ENCODE data around the gene MSRB3. TPM values are rescaled to one million over a fixed set of nuclear protein-coding genes. Genes with fewer than 3 reads are reported as not detected.
"Not testable (repeated sequence)": the region's sequence is repeated elsewhere in the genome, so short reads cannot be mapped to it uniquely, and the experiment has no call there.

MSRB3 gene
- total RNA-seq, 4 donors from 2014 or later, result 219 to 336 (median 299) TPM

DNA sequence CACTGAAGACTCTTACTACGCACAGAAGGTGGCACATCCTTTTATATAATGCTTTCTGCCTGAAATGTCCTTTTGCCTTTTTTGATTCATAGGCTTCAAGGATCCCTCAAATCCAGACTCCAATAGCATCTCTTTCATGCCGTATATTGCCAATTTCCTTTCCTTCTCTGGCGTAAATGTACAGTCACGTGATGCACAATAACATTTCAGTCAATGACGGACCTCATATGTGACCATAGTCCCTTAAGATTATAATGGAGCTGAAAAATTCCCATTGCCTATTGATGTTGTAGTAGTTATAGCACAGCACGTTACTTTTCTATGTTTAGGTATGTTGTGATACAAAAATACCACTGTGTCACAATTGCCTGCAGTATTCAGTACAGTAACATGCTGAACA is 196.3 kb downstream of the MSRB3 start:
- H3K27me3 ChIP-seq, result no peaks in the 10 kb centered on the region
- no peaks in the 10 kb centered on the region for H3K4me1 ChIP-seq
- 87 to 92% methylated on average over 6 of the region's 6 CpGs for WGBS, 2 donors (ENCODE audit: low coverage in 1 of 2)
- H3K27ac ChIP-seq, result no peak overlapping the region
- no peak for ATAC-seq
- TF ChIP-seq POLR2AphosphoS5 (IDR thresholded peaks at IDR 0.05), result no peak
- no peak for TF ChIP-seq EP300 (IDR thresholded peaks at IDR 0.05)
- TF ChIP-seq CTCF (IDR thresholded peaks at IDR 0.05), result no peak
- TF ChIP-seq POLR2A (IDR thresholded peaks at IDR 0.05), result no peak
- H3K9me3 ChIP-seq, result no peaks in the 10 kb centered on the region
- no peak overlapping the region for H3K4me3 ChIP-seq
- H3K36me3 ChIP-seq, result no peaks in the 10 kb centered on the region

GRCh38 chr12:65477721-65478120 is 199.2 kb downstream of the MSRB3 start:
- no peak for ATAC-seq
- no peaks in the 10 kb centered on the region for H3K36me3 ChIP-seq
- TF ChIP-seq EP300 (IDR thresholded peaks at IDR 0.05) (no peak), POLR2AphosphoS5 (IDR thresholded peaks at IDR 0.05) (no peak), POLR2A (IDR thresholded peaks at IDR 0.05) (no peak), CTCF (IDR thresholded peaks at IDR 0.05) (no peak)
- no peak overlapping the region for H3K27ac ChIP-seq
- H3K9me3 ChIP-seq, result no peaks in the 10 kb centered on the region
- no peaks in the 10 kb centered on the region for H3K4me1 ChIP-seq
- no peak overlapping the region for H3K4me3 ChIP-seq
- H3K27me3 ChIP-seq, result no peaks in the 10 kb centered on the region

GRCh38 chr12:65483891-65484516 is 205.5 kb downstream of the MSRB3 start:
- ATAC-seq, H3K36me3 ChIP-seq, H3K4me1 ChIP-seq, H3K27me3 ChIP-seq, H3K4me3 ChIP-seq, H3K27ac ChIP-seq, H3K9me3 ChIP-seq: not testable (repeated sequence)
- WGBS, 2 donors (ENCODE audit: low coverage in 1 of 2), result no CpG with 5 or more reads among the region's 3 CpGs

DNA sequence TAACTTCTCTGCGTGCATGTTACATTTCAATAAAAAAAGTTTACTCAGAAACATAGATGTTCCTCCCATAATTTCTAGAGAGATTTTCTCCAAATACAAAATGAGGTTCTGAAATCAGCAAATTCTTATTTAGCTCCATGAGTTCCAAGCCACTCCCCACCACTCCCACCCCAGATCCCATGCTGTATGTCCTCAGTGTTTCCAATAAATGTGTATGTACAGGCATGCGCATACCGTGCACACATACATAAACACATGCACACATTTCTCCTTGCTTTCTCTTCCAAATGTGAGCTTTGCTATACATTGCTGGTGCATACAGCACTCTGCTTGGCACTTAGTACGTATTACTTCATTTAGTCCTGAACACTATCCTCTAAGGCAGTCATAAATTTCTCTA is 209.7 kb downstream of the MSRB3 start:
- TF ChIP-seq EP300 (IDR thresholded peaks at IDR 0.05), result no peak
- no peak for TF ChIP-seq CTCF (IDR thresholded peaks at IDR 0.05)
- TF ChIP-seq POLR2A (IDR thresholded peaks at IDR 0.05), result no peak
- TF ChIP-seq POLR2AphosphoS5 (IDR thresholded peaks at IDR 0.05), result no peak
- peaks cover 0 to 8% (median 0%) of the 10 kb centered on the region in 3 donors for H3K9me3 ChIP-seq
- no peaks in the 10 kb centered on the region for H3K27me3 ChIP-seq
- no peak overlapping the region for H3K4me3 ChIP-seq
- WGBS, 2 donors (ENCODE audit: low coverage in 1 of 2), result 84 to 88% methylated on average over 4 of the region's 4 CpGs
- no peaks in the 10 kb centered on the region for H3K36me3 ChIP-seq
- no peaks in the 10 kb centered on the region for H3K4me1 ChIP-seq
- ATAC-seq, result no peak
- no peak overlapping the region for H3K27ac ChIP-seq

DNA sequence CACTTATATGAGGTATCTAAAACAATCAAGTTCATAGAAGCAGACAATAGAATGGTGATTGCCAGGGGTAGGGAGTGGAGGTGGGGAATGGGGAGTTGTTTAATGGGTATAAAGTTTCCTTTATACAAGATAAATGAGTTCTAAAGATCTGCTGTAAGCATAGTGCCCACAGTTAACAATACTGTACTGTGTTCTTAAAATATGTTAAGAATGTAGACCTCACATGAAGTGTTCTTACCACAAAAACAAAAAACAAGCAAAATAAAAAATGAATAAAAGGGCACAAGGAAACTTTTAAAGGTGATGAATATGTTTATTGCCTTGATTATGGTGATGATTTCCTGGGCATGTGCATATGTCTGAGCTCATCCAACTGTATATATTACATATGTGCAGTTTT is 211.8 kb downstream of the MSRB3 start:
- Histone ChIP-seq H3K27ac (no peak overlapping the region), H3K4me3 (no peak overlapping the region), H3K36me3 (no peaks in the 10 kb centered on the region), H3K27me3 (no peaks in the 10 kb centered on the region), H3K9me3 (no peaks in the 10 kb centered on the region), H3K4me1 (no peaks in the 10 kb centered on the region)
- no peak for ATAC-seq
- TF ChIP-seq EP300 (IDR thresholded peaks at IDR 0.05) (no peak), CTCF (IDR thresholded peaks at IDR 0.05) (no peak), POLR2AphosphoS5 (IDR thresholded peaks at IDR 0.05) (no peak), POLR2A (IDR thresholded peaks at IDR 0.05) (no peak)

All from gastroesophageal sphincter (tissue), 4 donors.